ENCODE measurements around the gene YWHAQ.
"Not testable (repeated sequence)": the region's sequence is repeated elsewhere in the genome, so short reads cannot be mapped to it uniquely, and the experiment has no call there.

YWHAQ gene

GRCh38 chr2:9590641-9591040, 40.2 kb downstream of the YWHAQ start:
- no peak for DNase-seq

- DNase-seq: no peak
Observed at GRCh38 chr2:9586465-9586864, 44.3 kb downstream of the YWHAQ start.

GRCh38 chr2:9585486-9585885, 45.3 kb downstream of the YWHAQ start:
- no peak for DNase-seq

GRCh38 chr2:9584902-9585301, 45.9 kb downstream of the YWHAQ start:
- not testable (repeated sequence) for DNase-seq

GRCh38 chr2:9582624-9583023, 48.2 kb downstream of the YWHAQ start:
- no peak for DNase-seq

GRCh38 chr2:9578467-9579235, 52.1 kb downstream of the YWHAQ start:
- no peak for DNase-seq

- no peak for DNase-seq
Observed at GRCh38 chr2:9574331-9574730, 56.5 kb downstream of the YWHAQ start.

- no peak for DNase-seq
Observed at GRCh38 chr2:9573840-9574239, 57.0 kb downstream of the YWHAQ start.

- DNase-seq: no peak
Observed at GRCh38 chr2:9573013-9573720, 57.6 kb downstream of the YWHAQ start.

- DNase-seq: no peak
Observed at GRCh38 chr2:9570182-9571060, 60.4 kb downstream of the YWHAQ start.

GRCh38 chr2:9565436-9566153, 65.2 kb downstream of the YWHAQ start:
- no peak for DNase-seq

GRCh38 chr2:9560628-9561027, 70.2 kb downstream of the YWHAQ start:
- no peak for DNase-seq

- DNase-seq: no peak
Observed at GRCh38 chr2:9558948-9559381, 71.8 kb downstream of the YWHAQ start.

- no peak for DNase-seq
Observed at GRCh38 chr2:9556121-9556743, 74.6 kb downstream of the YWHAQ start.

GRCh38 chr2:9555297-9556120, 75.3 kb downstream of the YWHAQ start, which contains the start of gene ADAM17:
ADAM17 (minus strand) TSS chr2:9555830; CDS start chr2:9555605, 225 bp downstream.
- DNase-seq: peak; percentile 80 to 85

GRCh38 chr2:9554921-9555296, 75.9 kb downstream of the YWHAQ start:
- DNase-seq: peak in 1 of 2 experiments; percentile 19

- no peak for DNase-seq
Observed at GRCh38 chr2:9552219-9553178, 78.3 kb downstream of the YWHAQ start.

GRCh38 chr2:9550859-9551391, 79.9 kb downstream of the YWHAQ start:
- DNase-seq: not testable (repeated sequence)

- no peak for DNase-seq
Observed at GRCh38 chr2:9549420-9549819, 81.4 kb downstream of the YWHAQ start.

- DNase-seq: no peak
Observed at GRCh38 chr2:9548506-9548905, 82.3 kb downstream of the YWHAQ start.

Measured in stimulated activated CD4-positive, alpha-beta T cell treated with anti-CD3 and anti-CD28 coated beads, Interleukin-4, amount 100 ng/mL, for 4 hours (primary cell).